SK-N-SH treated with all-trans-retinoic acid at 6 μM for 48 hours (cell line): ENCODE measurements around the gene UGT1A3.

Experiments
- ARNTL ChIP-seq: fragments of 450-650 bp; formaldehyde crosslinking; IDR thresholded peaks from 2 replicates; pipeline ENCODE4 v1.5.0; 2020; ENCODE audit warnings: low read depth, mild to moderate bottlenecking, moderate library complexity, borderline replicate concordance
- GLIS3 ChIP-seq: fragments of 250-450 bp; sonication (Bioruptor Pico); IDR thresholded peaks from 2 replicates; pipeline ENCODE4 v1.5.0; 2020; ENCODE audit warnings: mild to moderate bottlenecking, moderate library complexity
- POU6F1 ChIP-seq: fragments of 250-450 bp; sonication (Bioruptor Pico); IDR thresholded peaks from 2 replicates; pipeline ENCODE4 v1.8.0; 2021; ENCODE audit warnings: low read depth, mild to moderate bottlenecking, moderate library complexity, borderline replicate concordance
- PPARA ChIP-seq: fragments of 250-450 bp; sonication (Bioruptor Pico); IDR thresholded peaks from 2 replicates; pipeline ENCODE4 v1.5.0; 2020; ENCODE audit warnings: mild to moderate bottlenecking, borderline replicate concordance
- RARB ChIP-seq: fragments of 250-450 bp; sonication (Bioruptor Pico); IDR thresholded peaks from 2 replicates; pipeline ENCODE4 v1.8.0; 2021; ENCODE audit warnings: mild to moderate bottlenecking, moderate library complexity
- TCF4 ChIP-seq: fragments of 250-450 bp; sonication (Bioruptor Pico); IDR thresholded peaks from 2 replicates; pipeline ENCODE4 v1.8.0; 2021; ENCODE audit warnings: mild to moderate bottlenecking, moderate library complexity, borderline replicate concordance
- ZC3H10 ChIP-seq: fragments of 250-450 bp; sonication (Bioruptor Pico); IDR thresholded peaks from 2 replicates; pipeline ENCODE4 v1.5.1; 2021; ENCODE audit warnings: mild to moderate bottlenecking, moderate library complexity
- ZFP3 ChIP-seq: fragments of 250-450 bp; sonication (Bioruptor Pico); IDR thresholded peaks from 2 replicates; pipeline ENCODE4 v1.5.0; 2020; ENCODE audit warnings: mild to moderate bottlenecking, moderate library complexity
- ZNF70 ChIP-seq: fragments of 450-650 bp; formaldehyde crosslinking; IDR thresholded peaks from 2 replicates; pipeline ENCODE4 v1.5.0; 2020; ENCODE audit warnings: mild to moderate bottlenecking, moderate library complexity
- TF ChIP-seq, protein P1 (sequence below): fragments of 250-450 bp; sonication (Bioruptor Pico); IDR thresholded peaks from 2 replicates; pipeline ENCODE4 v1.5.0; 2020; ENCODE audit warnings: mild to moderate bottlenecking, moderate library complexity

- no peak for TF ChIP-seq ZFP3
- no peak for TF ChIP-seq TCF4 (CRISPR knock-in tag)
- TF ChIP-seq POU6F1 (CRISPR knock-in tag), result no peak
- no peak for TF ChIP-seq ARNTL (CRISPR knock-in tag)
- TF ChIP-seq, protein P1, sequence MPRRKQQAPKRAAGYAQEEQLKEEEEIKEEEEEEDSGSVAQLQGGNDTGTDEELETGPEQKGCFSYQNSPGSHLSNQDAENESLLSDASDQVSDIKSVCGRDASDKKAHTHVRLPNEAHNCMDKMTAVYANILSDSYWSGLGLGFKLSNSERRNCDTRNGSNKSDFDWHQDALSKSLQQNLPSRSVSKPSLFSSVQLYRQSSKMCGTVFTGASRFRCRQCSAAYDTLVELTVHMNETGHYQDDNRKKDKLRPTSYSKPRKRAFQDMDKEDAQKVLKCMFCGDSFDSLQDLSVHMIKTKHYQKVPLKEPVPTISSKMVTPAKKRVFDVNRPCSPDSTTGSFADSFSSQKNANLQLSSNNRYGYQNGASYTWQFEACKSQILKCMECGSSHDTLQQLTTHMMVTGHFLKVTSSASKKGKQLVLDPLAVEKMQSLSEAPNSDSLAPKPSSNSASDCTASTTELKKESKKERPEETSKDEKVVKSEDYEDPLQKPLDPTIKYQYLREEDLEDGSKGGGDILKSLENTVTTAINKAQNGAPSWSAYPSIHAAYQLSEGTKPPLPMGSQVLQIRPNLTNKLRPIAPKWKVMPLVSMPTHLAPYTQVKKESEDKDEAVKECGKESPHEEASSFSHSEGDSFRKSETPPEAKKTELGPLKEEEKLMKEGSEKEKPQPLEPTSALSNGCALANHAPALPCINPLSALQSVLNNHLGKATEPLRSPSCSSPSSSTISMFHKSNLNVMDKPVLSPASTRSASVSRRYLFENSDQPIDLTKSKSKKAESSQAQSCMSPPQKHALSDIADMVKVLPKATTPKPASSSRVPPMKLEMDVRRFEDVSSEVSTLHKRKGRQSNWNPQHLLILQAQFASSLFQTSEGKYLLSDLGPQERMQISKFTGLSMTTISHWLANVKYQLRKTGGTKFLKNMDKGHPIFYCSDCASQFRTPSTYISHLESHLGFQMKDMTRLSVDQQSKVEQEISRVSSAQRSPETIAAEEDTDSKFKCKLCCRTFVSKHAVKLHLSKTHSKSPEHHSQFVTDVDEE (CRISPR knock-in tag), result no peak
- TF ChIP-seq RARB, result no peak
- no peak for TF ChIP-seq ZC3H10
- no peak for TF ChIP-seq PPARA
- no peak for TF ChIP-seq GLIS3 (CRISPR knock-in tag)
- no peak for TF ChIP-seq ZNF70 (CRISPR knock-in tag)
These were observed 92.4 kb downstream of the UGT1A3 start for GRCh38 chr2:233821196-233821595.
